K562 (cell line): Measurements from ENCODE around the gene KANK4. TPM values are rescaled to one million over a fixed set of nuclear protein-coding genes. Genes with fewer than 3 reads are reported as not detected.

ENCODE experiments used
- ATAC-seq: fragments of 200-7000 bp; cut with Tn5 transposase; 3 replicates; pipeline ENCODE4 v1.9.1; 2020; ENCODE audit warnings: moderate library complexity
- BruUV-seq: library from RNA; stranded (reverse); fragments of 400-500 nt; replicated peaks from 2 replicates; lab custom pipeline; 2021; lab: Mats Ljungman, UMichigan
- CTCF ChIA-PET: fragments of 300-600 bp; formaldehyde crosslinking; extraction: SDS; loops from one replicate; lab custom pipeline; 2021; ENCODE audit warnings: low intra/inter-chr PET ratio; lab: Yijun Ruan, JAX
- POLR2A ChIA-PET: fragments of 300-600, 350-650 bp; sonication (Branson Sonifier 250); formaldehyde crosslinking; extraction: SDS; loops from one replicate; lab custom pipeline; 2021; ENCODE audit warnings: antibody characterized with exemption, inconsistent platforms; lab: Yijun Ruan, JAX
- DNase-seq, 4 experiments: peaks; one replicate each; pipeline versions ENCODE4 v3.0.0 to v3.0.0-alpha.2; 2011 to 2018; ENCODE audit warnings: low spot score in 3 of 4, mixed read lengths in 3 of 4; ENCODE audit errors: extremely low read depth in 1 of 4
- FAIRE-seq: peaks from 2 replicates; lab custom pipeline; 2011; peaks lifted over from hg19 to GRCh38; lab: Jason Lieb, UNC
- H2AFZ ChIP-seq: 2 replicates; pipeline ENCODE4 v1.6.0; 2011; ENCODE audit warnings: low read depth, low read length, control low read depth, inconsistent platforms
- H3K27ac ChIP-seq: fragments of 200-600 bp; 3 replicates; pipeline ENCODE4 v1.8.0; 2011; ENCODE audit warnings: low read depth, mild to moderate bottlenecking, control low read depth, inconsistent platforms, low read length, moderate library complexity, mixed read lengths; ENCODE audit errors: extremely low read depth
- H3K27me3 ChIP-seq, 2 experiments: fragments of 300-600 bp in 1 of 2; 2 replicates in 1 of 2; 3 replicates in 1 of 2; pipeline versions ENCODE4 v1.6.0 to v1.8.0; 2011; ENCODE audit warnings: inconsistent platforms in 2 of 2, low read length in 2 of 2, mild to moderate bottlenecking in 1 of 2, mixed read lengths in 1 of 2, moderate library complexity in 1 of 2; ENCODE audit not compliant: control insufficient read depth in 2 of 2, insufficient read depth in 2 of 2
- H3K36me3 ChIP-seq: fragments of 300-600 bp; 3 replicates; pipeline ENCODE4 v1.8.0; 2011; ENCODE audit warnings: mild to moderate bottlenecking, low read length, inconsistent platforms; ENCODE audit not compliant: control insufficient read depth, insufficient read depth
- H3K4me1 ChIP-seq, 2 experiments: fragments of 200-600 bp in 1 of 2; replicated peaks in 1 of 2; 2 replicates in 1 of 2; 3 replicates in 1 of 2; pipeline versions ENCODE4 v1.5.1 to v1.8.0; 2011; ENCODE audit warnings: inconsistent platforms in 2 of 2, low read length in 2 of 2, mild to moderate bottlenecking in 1 of 2, mixed read lengths in 1 of 2, moderate library complexity in 1 of 2; ENCODE audit not compliant: control insufficient read depth in 2 of 2, insufficient read depth in 2 of 2
- H3K4me2 ChIP-seq: 2 replicates; pipeline ENCODE4 v1.6.1; 2011; ENCODE audit warnings: low read length, control low read depth, inconsistent platforms, mixed read lengths; ENCODE audit not compliant: insufficient read depth
- H3K4me3 ChIP-seq: fragments of 200-600 bp; sonication (generic), shearing (Covaris generic); 2 replicates; pipeline ENCODE4 v1.5.1; 2016; ENCODE audit warnings: control low read depth, inconsistent platforms
- H3K79me2 ChIP-seq: fragments of 200-600 bp; 3 replicates; pipeline ENCODE4 v1.8.0; 2011; ENCODE audit warnings: low read length, inconsistent platforms; ENCODE audit not compliant: control insufficient read depth, insufficient read depth
- H3K9ac ChIP-seq, 2 experiments: 2 replicates each; pipeline versions ENCODE4 v1.6.0 to v1.6.1; 2011; ENCODE audit warnings: low read depth in 2 of 2, low read length in 2 of 2, control low read depth in 1 of 2, inconsistent platforms in 1 of 2, mild to moderate bottlenecking in 1 of 2, mixed read lengths in 1 of 2; ENCODE audit not compliant: insufficient read depth in 1 of 2
- H3K9me1 ChIP-seq: one replicate; pipeline ENCODE4 v1.6.0; 2011; ENCODE audit warnings: inconsistent platforms, mild to moderate bottlenecking, low read length, moderate library complexity; ENCODE audit not compliant: control insufficient read depth, insufficient read depth
- H3K9me3 ChIP-seq: replicated peaks from 2 replicates; pipeline ENCODE4 v1.5.1; 2011; ENCODE audit warnings: low read depth, low read length, inconsistent platforms; ENCODE audit not compliant: control insufficient read depth, insufficient read depth
- H4K20me1 ChIP-seq: replicated peaks from 2 replicates; pipeline ENCODE4 v1.6.1; 2011; ENCODE audit warnings: low read length, inconsistent platforms, mixed read lengths; ENCODE audit not compliant: control insufficient read depth, insufficient read depth
- ATF3 ChIP-seq, 2 experiments: fragments of 450-650 bp in 1 of 2; sonication (generic) in 1 of 2; formaldehyde crosslinking in 1 of 2; IDR thresholded peaks in 1 of 2; conservative IDR thresholded peaks in 1 of 2; 2 replicates each; pipeline versions ENCODE4 v1.6.1 to v1.8.1; 2016 to 2023; ENCODE audit warnings: mild to moderate bottlenecking in 2 of 2, moderate library complexity in 2 of 2, inconsistent platforms in 1 of 2, missing genetic modification reagents in 1 of 2
- FOSL1 ChIP-seq: fragments of 200-800 bp; sonication (Bioruptor generic); conservative IDR thresholded peaks from 2 replicates; pipeline ENCODE4 v1.6.1; 2016; ENCODE audit warnings: missing genetic modification characterization, missing compliant biosample characterization
- FOXA3 ChIP-seq, 2 experiments: fragments of 450-650 bp in 1 of 2; sonication (generic) in 1 of 2; formaldehyde crosslinking; IDR thresholded peaks in 1 of 2; conservative IDR thresholded peaks in 1 of 2; 2 replicates each; pipeline versions ENCODE4 v1.4.0 to v1.8.0; 2020 to 2022; ENCODE audit warnings: mild to moderate bottlenecking in 2 of 2, missing genetic modification reagents in 1 of 2
- FOXP4 ChIP-seq: sonication (generic); formaldehyde crosslinking; IDR thresholded peaks from 2 replicates; pipeline ENCODE4 v1.8.0; 2022; ENCODE audit warnings: mild to moderate bottlenecking, missing genetic modification reagents, borderline replicate concordance
- PHF8 ChIP-seq: fragments of 200-600 bp; sonication (generic); IDR thresholded peaks from 2 replicates; pipeline ENCODE4 v1.6.1; 2012; ENCODE audit warnings: mixed run types, mild to moderate bottlenecking, inconsistent platforms, low read length, moderate library complexity, borderline replicate concordance
- SPI1 ChIP-seq: IDR thresholded peaks from 2 replicates; pipeline ENCODE4 v1.6.1; 2011; ENCODE audit warnings: low read depth, low read length, control low read depth, borderline replicate concordance
- ZNF12 ChIP-seq: sonication (generic); formaldehyde crosslinking; IDR thresholded peaks from 2 replicates; pipeline ENCODE4 v1.4.0; 2020; ENCODE audit warnings: mild to moderate bottlenecking, missing genetic modification reagents
- WGBS: fragments of 100-300 bp; shearing (Covaris generic); methylation state at CpG from one replicate; pipeline ENCODE4 v1.1.6; 2016; ENCODE audit warnings: low coverage, mixed read lengths; ENCODE audit not compliant: insufficient coverage; ENCODE audit errors: missing lambda C conversion rate; 5-methylcytosine and 5-hydroxymethylcytosine counted together
- in situ Hi-C: fragments of 300-500 bp; cut with MboI; formaldehyde crosslinking; loops from 4 replicates; pipeline ENCODE4 v1.15.0; 2018; ENCODE audit warnings: inconsistent platforms, mixed read lengths
- intact Hi-C: fragments of 100-400 bp; cut with micrococcal nuclease; formaldehyde crosslinking; loops from 2 replicates; pipeline ENCODE4 v1.14.2; 2022
- polyA plus RNA-seq, 8 experiments: library from polyadenylated mRNA; depleted of rRNA in 4 of 8; stranded (reverse) in 5 of 8; unstranded in 3 of 8; fragments of >200 nt; fragmentation: Nextera tagmentation in 2 of 8; fragmentation: Illumina TruSeq in 1 of 8; extraction: Ambion mirVana in 2 of 8; extraction: Trizol in 1 of 8; gene quantifications; 2 replicates each; pipeline versions ENCODE4 v1.2.1 to v1.2.3, GENCODE V29; 2011 to 2014; ENCODE audit warnings: inconsistent platforms in 1 of 8, missing spikeins in 1 of 8
- total RNA-seq, 7 experiments: library from RNA; depleted of rRNA in 6 of 7; stranded (reverse); fragments of >200 nt in 6 of 7; fragmentation: Illumina TruSeq in 2 of 7; extraction: Trizol in 2 of 7; gene quantifications; 2 replicates each; pipeline versions ENCODE4 v1.2.1 to v1.2.3, GENCODE V29; 2011 to 2021; ENCODE audit warnings: low replicate concordance in 1 of 7

Gene KANK4
- total and polyA plus RNA-seq, 9 of the 15 experiments (the other 6 are each of a cell fraction or from before 2014, with no cell fraction given), result not detected

GRCh38 chr1:62356257-62356835, 37.1 kb upstream of the KANK4 start:
- ChIA-PET POLR2A (no interaction called here), CTCF (no interaction called here)
- H3K4me3 ChIP-seq, result no peak overlapping the region
- no peaks in the 10 kb centered on the region for H3K36me3 ChIP-seq
- ATAC-seq (no peak), FAIRE-seq (no peak), DNase-seq (no peak)
- no peak overlapping the region for H3K9ac ChIP-seq
- in situ Hi-C loops (no loop called here), intact Hi-C loops (no loop called here)
- WGBS, result 0% methylated on average over 1 of the region's 1 CpG
- no peak overlapping the region for H3K4me2 ChIP-seq
- H4K20me1 ChIP-seq, result no peaks in the 10 kb centered on the region
- H3K27ac ChIP-seq, result no peak overlapping the region
- no peaks in the 10 kb centered on the region for H3K4me1 ChIP-seq
- no peaks in the 10 kb centered on the region for H3K79me2 ChIP-seq
- H2AFZ ChIP-seq, result no peak overlapping the region
- no peaks in the 10 kb centered on the region for H3K9me1 ChIP-seq
- no peaks in the 10 kb centered on the region for H3K9me3 ChIP-seq
- TF ChIP-seq SPI1, result peak; percentile 46
- TF ChIP-seq PHF8, result no peak
- TF ChIP-seq ATF3 (IDR thresholded peaks at IDR 0.05), result peak; percentile 51; the same call in 1 of the 2 replicates
- no peak for TF ChIP-seq ATF3 (CRISPR knock-in tag; conservative IDR thresholded peaks at IDR 0.05)
- TF ChIP-seq FOXA3 (CRISPR knock-in tag; conservative IDR thresholded peaks at IDR 0.05 in 1 of 2, IDR thresholded peaks at IDR 0.05 in 1 of 2), result no peak
- peak; percentile 40; the same call in 1 of the 2 replicates for TF ChIP-seq FOSL1 (tag)
- no peak for TF ChIP-seq FOXP4 (CRISPR knock-in tag)
- peak; percentile 90 for TF ChIP-seq ZNF12
- H3K27me3 ChIP-seq, result peaks cover 16 to 32% of the 10 kb centered on the region in 2 experiments
- BruUV-seq, result no TSS peak
